ENCODE results near the gene TMEM178B.

Gene TMEM178B

DNA sequence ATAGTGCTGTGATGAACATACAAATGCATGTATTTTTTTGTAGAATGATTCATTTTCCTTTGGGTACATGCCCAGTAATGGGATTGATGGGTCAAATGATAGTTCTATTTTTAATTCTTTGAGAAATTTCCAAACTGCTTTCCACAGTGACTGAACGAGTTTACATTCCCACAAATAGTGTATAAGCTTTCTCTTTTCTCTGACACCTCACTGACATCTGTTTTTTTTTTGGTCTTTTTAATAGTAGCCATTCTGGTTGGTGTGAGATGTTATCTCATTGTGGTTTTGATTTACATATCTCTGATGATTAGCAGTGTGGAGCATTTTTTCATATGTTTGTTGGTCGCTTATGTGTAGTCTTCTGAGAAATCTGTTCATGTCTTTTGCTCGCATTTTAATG lies 282.3 kb downstream of the TMEM178B start:
- no peaks in the 10 kb centered on the region for H3K9me3 Mint-ChIP-seq
- no peak for DNase-seq (ENCODE audit: low spot score in 2 of 2)

DNA sequence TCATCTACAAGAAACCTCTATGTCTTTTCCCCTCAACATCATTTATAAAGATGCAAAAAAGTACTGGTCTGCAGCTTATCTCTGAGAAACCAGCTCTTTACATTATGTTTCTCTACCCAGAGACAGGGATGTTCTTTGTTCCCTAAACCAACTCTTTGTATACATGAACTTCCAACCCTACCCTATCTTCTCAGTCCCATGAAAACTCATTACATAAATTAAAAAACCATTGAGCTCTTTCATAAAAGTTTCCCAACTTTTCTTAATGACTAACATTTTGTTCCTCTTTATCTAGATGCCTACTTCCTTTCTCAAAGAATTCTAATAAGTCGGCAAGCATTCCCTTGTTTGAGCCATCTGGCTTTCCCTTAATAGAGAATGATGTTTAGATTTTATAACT lies 284.5 kb downstream of the TMEM178B start:
- Mint-ChIP-seq H3K4me3 (no peak overlapping the region), H3K36me3 (ENCODE audit: insufficient read depth) (no peaks in the 10 kb centered on the region), H3K27ac (ENCODE audit: low read depth) (no peak overlapping the region), H3K27me3 (peaks cover 19% of the 10 kb centered on the region), H3K4me1 (no peaks in the 10 kb centered on the region), H3K9me3 (no peaks in the 10 kb centered on the region)
- no peak for ATAC-seq (replicated peaks; ENCODE audit: extremely low read depth, poor library complexity, severe bottlenecking)
- no peak for DNase-seq (ENCODE audit: low spot score in 2 of 2)

More for the DNA sequence above, 282.3 kb downstream of the TMEM178B start:
- no peak for ATAC-seq (replicated peaks; ENCODE audit: extremely low read depth, poor library complexity, severe bottlenecking)
- Mint-ChIP-seq H3K27ac (ENCODE audit: low read depth) (no peak overlapping the region), H3K36me3 (ENCODE audit: insufficient read depth) (no peaks in the 10 kb centered on the region), H3K4me1 (no peaks in the 10 kb centered on the region), H3K4me3 (no peak overlapping the region), H3K27me3 (peaks cover 27% of the 10 kb centered on the region)

DNA sequence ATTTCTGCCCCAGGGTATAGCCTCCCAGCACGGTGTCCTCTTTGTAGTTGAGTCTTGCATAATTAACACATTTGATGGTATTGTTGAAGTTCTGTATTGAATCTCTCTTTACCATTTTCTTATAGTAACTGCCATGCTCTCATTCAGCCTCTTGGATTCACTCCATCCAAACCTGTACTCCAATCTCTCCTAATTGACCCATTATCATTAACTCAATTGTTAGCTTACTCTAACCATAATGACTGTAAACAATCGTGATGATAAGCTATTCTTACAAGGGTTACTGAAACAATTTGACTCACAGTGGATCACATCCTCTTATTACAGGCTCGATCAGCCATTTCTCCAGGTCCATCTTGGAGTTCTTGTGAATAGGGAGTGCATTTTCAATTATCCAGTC lies 285.4 kb downstream of the TMEM178B start:
- DNase-seq (ENCODE audit: low spot score in 2 of 2) = no peak
- Mint-ChIP-seq H3K36me3 (ENCODE audit: insufficient read depth) (no peaks in the 10 kb centered on the region), H3K4me3 (no peak overlapping the region), H3K4me1 (no peaks in the 10 kb centered on the region), H3K9me3 (no peaks in the 10 kb centered on the region), H3K27ac (ENCODE audit: low read depth) (no peak overlapping the region), H3K27me3 (peaks cover 18% of the 10 kb centered on the region)
- no peak for ATAC-seq (replicated peaks; ENCODE audit: extremely low read depth, poor library complexity, severe bottlenecking)

DNA sequence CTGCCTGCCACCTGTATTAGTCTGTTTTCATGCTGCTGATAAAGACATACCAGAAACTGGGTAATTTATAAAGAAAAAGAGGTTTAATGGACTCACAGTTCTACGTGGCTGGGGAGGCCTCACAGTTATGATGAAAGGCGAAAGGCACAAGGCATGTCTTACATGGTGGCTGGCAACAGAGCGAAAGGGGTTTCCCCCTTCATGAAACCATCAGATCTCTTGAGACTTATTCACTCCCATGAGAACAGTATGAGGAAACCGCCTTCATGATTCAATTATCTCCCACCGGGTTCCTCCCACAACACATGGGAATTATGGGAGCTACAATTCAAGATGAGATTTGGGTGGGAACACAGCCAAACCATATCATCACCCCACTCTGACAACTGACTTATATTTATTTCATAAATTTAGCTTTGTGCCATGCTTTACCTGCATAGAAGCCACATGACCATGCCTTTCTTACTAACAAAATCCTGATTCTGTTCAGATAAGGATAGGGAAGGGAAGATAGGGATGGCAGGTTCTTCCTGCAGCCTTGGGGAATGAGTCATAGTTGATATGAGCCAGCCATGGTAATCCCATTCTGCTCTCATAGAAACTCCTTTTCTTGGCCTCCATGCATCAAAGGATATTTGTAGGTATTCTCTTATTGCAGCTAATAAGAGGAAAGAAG lies 286.0 kb downstream of the TMEM178B start:
- no peak for DNase-seq (ENCODE audit: low spot score in 2 of 2)
- Mint-ChIP-seq H3K4me1 (no peaks in the 10 kb centered on the region), H3K27ac (ENCODE audit: low read depth) (no peak overlapping the region), H3K9me3 (no peaks in the 10 kb centered on the region), H3K36me3 (ENCODE audit: insufficient read depth) (no peaks in the 10 kb centered on the region), H3K4me3 (no peak overlapping the region), H3K27me3 (peaks cover 18% of the 10 kb centered on the region)
- no peak for ATAC-seq (replicated peaks; ENCODE audit: extremely low read depth, poor library complexity, severe bottlenecking)

DNA sequence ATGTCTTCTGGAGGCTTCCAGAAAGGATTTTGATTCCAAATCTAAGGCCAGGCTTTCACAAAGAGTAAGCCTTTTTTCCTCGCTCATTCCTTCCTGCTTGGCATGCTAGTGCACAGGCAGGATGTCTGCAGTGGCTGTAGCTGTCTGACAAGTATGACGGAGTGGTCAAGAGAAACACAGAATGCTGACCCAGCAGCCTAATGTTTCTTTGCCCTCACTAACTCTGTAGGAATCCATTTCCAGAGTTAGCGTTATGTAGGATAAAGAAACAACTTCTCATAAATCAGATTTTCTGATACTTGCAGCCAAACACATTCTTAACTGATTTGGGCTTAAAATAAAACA lies 286.5 kb downstream of the TMEM178B start:
- Mint-ChIP-seq H3K27me3 (peaks cover 18% of the 10 kb centered on the region), H3K4me1 (no peaks in the 10 kb centered on the region), H3K9me3 (no peaks in the 10 kb centered on the region), H3K27ac (ENCODE audit: low read depth) (no peak overlapping the region), H3K4me3 (no peak overlapping the region), H3K36me3 (ENCODE audit: insufficient read depth) (no peaks in the 10 kb centered on the region)
- ATAC-seq (replicated peaks; ENCODE audit: extremely low read depth, poor library complexity, severe bottlenecking) (no peak), DNase-seq (ENCODE audit: low spot score in 2 of 2) (no peak)

DNA sequence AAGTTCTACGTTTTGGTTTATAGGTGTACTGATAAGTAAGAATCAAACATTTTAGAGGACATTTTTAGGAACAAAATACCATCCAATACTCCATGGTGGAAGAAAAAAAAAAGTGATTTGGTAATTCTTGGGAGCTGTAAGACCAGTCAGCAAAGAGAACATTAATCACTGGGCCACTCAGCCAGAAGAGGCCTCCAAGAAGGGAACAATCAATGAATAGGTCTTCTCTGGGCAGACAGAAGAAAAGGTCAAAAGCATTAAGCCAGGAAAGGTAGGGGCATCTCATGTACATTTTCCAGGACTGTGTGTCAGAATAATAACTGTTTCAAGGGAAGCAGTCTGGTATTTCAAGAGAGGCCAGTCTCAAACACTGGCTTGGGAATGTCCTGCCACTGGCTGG lies 286.9 kb downstream of the TMEM178B start:
- H3K36me3 Mint-ChIP-seq (ENCODE audit: insufficient read depth) = no peaks in the 10 kb centered on the region
- no peaks in the 10 kb centered on the region for H3K4me1 Mint-ChIP-seq
- H3K27me3 Mint-ChIP-seq = peaks cover 18% of the 10 kb centered on the region
- no peak overlapping the region for H3K27ac Mint-ChIP-seq (ENCODE audit: low read depth)
- no peak for DNase-seq (ENCODE audit: low spot score in 2 of 2)
- no peaks in the 10 kb centered on the region for H3K9me3 Mint-ChIP-seq
- H3K4me3 Mint-ChIP-seq = no peak overlapping the region
- no peak for ATAC-seq (replicated peaks; ENCODE audit: extremely low read depth, poor library complexity, severe bottlenecking)

DNA sequence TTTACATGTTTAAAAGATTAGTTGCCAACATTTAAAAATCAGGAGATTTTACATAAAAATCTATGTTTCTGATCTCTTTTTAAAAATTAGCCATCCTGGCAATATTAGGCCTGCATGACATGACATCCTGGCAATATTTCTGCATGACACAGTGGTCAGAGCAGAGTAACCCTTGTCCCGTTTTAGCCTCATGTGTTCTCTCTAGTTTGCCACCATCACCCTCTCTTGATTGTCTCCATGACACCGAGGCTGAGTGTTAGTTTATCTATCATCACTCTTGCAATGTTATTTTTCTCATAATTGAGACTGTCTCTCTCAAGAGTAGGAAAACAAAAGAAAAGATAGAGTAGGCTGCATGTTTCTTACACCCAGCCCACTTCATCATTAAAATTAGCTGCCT lies 287.6 kb downstream of the TMEM178B start:
- H3K27ac Mint-ChIP-seq (ENCODE audit: low read depth) = no peak overlapping the region
- H3K36me3 Mint-ChIP-seq (ENCODE audit: insufficient read depth) = no peaks in the 10 kb centered on the region
- no peaks in the 10 kb centered on the region for H3K9me3 Mint-ChIP-seq
- H3K4me1 Mint-ChIP-seq = no peaks in the 10 kb centered on the region
- ATAC-seq (replicated peaks; ENCODE audit: extremely low read depth, poor library complexity, severe bottlenecking) = no peak
- no peak for DNase-seq (ENCODE audit: low spot score in 2 of 2)
- no peak overlapping the region for H3K4me3 Mint-ChIP-seq
- H3K27me3 Mint-ChIP-seq = peaks cover 18% of the 10 kb centered on the region

DNA sequence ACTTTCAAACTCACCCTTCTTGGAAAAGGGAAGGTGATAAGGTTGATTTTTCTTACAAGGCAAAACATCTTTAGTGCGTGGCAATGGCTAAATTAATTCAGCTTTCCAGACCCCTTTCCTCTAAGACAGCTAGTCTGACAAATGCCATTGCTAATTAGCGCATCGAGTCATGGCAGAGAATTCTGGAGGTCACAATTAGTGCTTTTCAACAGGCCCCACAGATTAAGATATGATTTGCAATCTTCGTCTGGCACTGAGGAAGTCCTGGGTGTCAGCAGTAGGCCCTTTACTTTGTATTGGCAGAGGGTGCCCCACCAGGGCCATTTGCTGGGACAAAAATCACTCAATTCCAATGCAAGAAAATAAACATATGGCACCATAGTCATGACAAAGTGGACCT lies 288.1 kb downstream of the TMEM178B start:
- DNase-seq (ENCODE audit: low spot score in 2 of 2) (no peak), ATAC-seq (replicated peaks; ENCODE audit: extremely low read depth, poor library complexity, severe bottlenecking) (no peak)
- Mint-ChIP-seq H3K27ac (ENCODE audit: low read depth) (no peak overlapping the region), H3K4me3 (no peak overlapping the region), H3K9me3 (no peaks in the 10 kb centered on the region), H3K36me3 (ENCODE audit: insufficient read depth) (no peaks in the 10 kb centered on the region), H3K4me1 (no peaks in the 10 kb centered on the region), H3K27me3 (peaks cover 18% of the 10 kb centered on the region)

DNA sequence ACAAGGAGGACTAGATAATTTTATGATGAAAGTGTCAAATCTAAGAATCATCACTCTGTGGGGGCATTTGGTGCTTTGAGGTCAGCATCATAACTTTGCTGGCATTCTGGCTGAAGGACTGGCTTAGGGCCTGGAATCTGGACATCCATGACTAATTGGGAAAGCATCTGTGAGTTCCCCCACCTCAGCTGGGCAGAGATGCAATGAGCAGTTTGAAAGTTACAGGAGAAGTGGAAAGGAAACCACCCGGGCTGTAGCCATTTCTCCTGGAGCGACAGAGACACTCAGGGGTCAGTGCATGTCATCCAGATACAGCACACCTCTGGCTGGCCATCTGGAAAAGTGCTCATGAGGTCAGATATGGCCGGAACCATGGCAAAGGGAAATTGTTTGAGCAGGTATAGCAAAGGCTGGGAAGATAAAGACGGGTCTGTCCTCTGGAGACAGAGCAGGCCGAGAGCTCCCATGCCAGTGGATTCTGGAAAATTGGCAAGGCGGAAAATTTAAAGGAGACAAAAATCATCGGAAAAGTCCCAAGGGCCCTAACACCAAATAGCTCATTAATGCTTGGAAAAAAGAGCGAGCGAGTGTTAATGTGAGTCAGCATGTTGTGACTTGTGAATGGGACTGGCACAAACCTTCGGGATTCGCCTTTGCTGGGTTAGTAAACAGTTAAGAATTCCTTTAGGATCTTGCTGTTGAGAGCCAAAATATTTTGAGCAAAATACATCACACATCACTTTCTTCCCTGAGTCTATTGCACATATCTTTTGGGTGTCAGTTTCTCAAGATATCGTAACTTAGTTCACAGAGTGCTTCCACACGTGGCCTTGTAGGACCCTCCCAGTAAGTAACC lies 288.9 kb downstream of the TMEM178B start:
- no peak overlapping the region for H3K27ac Mint-ChIP-seq (ENCODE audit: low read depth)
- no peaks in the 10 kb centered on the region for H3K36me3 Mint-ChIP-seq (ENCODE audit: insufficient read depth)
- no peak overlapping the region for H3K4me3 Mint-ChIP-seq
- H3K9me3 Mint-ChIP-seq = no peaks in the 10 kb centered on the region
- peaks cover 18% of the 10 kb centered on the region for H3K27me3 Mint-ChIP-seq
- no peak for DNase-seq (ENCODE audit: low spot score in 2 of 2)
- H3K4me1 Mint-ChIP-seq = no peaks in the 10 kb centered on the region
- ATAC-seq (replicated peaks; ENCODE audit: extremely low read depth, poor library complexity, severe bottlenecking) = no peak

DNA sequence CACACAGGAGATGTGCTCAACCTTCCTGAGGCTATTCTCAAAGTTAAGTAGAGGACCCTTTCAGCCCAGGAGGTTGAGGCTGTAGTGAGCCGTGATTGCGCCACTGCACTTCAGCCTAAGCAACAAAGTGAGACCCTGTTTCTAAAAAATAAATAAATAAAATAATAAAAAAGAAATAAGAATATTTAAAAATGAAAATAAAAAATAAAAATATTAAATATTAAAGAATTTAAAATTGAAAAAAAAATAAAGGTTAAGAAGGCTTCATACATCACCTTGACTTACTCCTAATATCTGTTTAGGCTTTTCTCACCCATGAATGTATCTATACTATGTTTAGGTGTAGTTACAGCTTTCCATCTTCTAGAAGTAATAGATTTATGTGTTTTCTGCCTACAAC lies 289.9 kb downstream of the TMEM178B start:
- H3K27ac Mint-ChIP-seq (ENCODE audit: low read depth) = no peak overlapping the region
- H3K4me3 Mint-ChIP-seq = no peak overlapping the region
- ATAC-seq (replicated peaks; ENCODE audit: extremely low read depth, poor library complexity, severe bottlenecking) (no peak), DNase-seq (ENCODE audit: low spot score in 2 of 2) (no peak)
- peaks cover 11% of the 10 kb centered on the region for H3K27me3 Mint-ChIP-seq
- no peaks in the 10 kb centered on the region for H3K9me3 Mint-ChIP-seq
- no peaks in the 10 kb centered on the region for H3K36me3 Mint-ChIP-seq (ENCODE audit: insufficient read depth)
- no peaks in the 10 kb centered on the region for H3K4me1 Mint-ChIP-seq

DNA sequence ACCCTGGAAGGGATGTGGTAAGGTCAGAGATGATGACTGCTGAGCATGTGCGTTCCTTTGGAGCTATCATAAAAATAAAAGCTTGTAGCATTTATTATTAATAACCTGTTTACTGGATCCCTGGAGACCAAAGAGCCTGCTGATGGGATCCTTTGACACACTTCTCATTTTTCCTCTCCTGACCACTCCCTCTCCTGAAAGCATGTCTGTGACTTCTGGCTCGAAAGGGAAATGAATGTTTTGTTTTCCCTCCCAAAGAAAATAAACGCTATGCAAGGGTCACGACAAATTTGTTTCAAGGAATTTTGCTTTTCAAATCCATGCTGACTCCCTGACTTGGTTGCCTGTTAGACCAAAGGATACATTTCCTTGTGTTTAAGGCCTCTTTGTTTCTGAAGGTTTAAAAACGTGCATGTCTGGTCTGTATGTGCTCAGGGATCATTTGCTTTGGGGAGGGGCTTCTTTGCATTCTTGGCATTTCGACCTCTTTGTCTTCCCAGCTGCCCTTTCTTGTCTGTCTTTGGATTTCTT lies 292.3 kb downstream of the TMEM178B start:
- no peaks in the 10 kb centered on the region for H3K9me3 Mint-ChIP-seq
- ATAC-seq (replicated peaks; ENCODE audit: extremely low read depth, poor library complexity, severe bottlenecking) (no peak), DNase-seq (ENCODE audit: low spot score in 2 of 2) (no peak)
- no peak overlapping the region for H3K4me3 Mint-ChIP-seq
- no peaks in the 10 kb centered on the region for H3K4me1 Mint-ChIP-seq
- peaks cover 20% of the 10 kb centered on the region for H3K27me3 Mint-ChIP-seq
- no peaks in the 10 kb centered on the region for H3K36me3 Mint-ChIP-seq (ENCODE audit: insufficient read depth)
- H3K27ac Mint-ChIP-seq (ENCODE audit: low read depth) = no peak overlapping the region

DNA sequence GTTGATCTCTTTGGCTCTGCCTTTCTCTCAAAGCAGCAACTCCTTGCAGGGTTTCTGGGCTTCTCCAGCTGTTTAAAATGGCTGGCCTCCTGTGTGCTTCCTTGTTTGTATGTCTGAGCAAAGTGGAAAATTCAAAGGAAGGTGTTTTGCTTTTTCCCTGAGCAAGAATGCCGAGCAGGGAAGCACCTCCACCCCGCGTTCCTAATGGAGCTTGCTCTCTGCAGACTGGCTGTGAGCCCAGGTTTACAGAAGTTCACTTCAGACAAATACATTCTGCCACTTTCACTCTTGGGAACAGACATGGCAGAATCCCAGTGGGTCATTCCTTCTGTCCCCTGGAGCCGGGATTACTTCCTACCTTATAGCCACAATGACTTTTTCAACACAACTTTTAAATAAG lies 295.6 kb downstream of the TMEM178B start:
- no peak for ATAC-seq (replicated peaks; ENCODE audit: extremely low read depth, poor library complexity, severe bottlenecking)
- DNase-seq (ENCODE audit: low spot score in 2 of 2) = no peak
- no peak overlapping the region for H3K4me3 Mint-ChIP-seq
- no peak overlapping the region for H3K27ac Mint-ChIP-seq (ENCODE audit: low read depth)
- H3K9me3 Mint-ChIP-seq = no peaks in the 10 kb centered on the region
- H3K36me3 Mint-ChIP-seq (ENCODE audit: insufficient read depth) = no peaks in the 10 kb centered on the region
- H3K4me1 Mint-ChIP-seq = no peaks in the 10 kb centered on the region
- peaks cover 20% of the 10 kb centered on the region for H3K27me3 Mint-ChIP-seq

DNA sequence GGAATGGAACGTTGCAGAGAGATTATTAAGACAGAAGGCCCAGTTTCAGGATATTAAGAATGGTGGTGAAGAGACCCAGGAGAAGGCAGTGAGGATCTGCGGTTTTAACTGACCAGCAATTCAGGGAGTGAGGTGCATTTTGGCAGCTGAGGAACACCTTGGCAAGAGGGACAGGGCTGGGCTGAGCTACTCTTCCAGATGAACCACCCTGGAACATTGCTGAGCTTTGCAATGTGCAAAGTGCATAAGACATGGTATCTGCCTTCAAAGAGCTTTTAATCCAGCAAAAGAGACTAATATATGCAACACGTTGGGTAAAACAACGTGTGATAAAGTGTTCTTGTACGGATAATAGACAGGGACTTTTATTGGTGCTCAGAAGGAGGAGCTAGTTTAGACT lies 296.3 kb downstream of the TMEM178B start:
- no peaks in the 10 kb centered on the region for H3K9me3 Mint-ChIP-seq
- H3K4me3 Mint-ChIP-seq = no peak overlapping the region
- no peak overlapping the region for H3K27ac Mint-ChIP-seq (ENCODE audit: low read depth)
- no peak for DNase-seq (ENCODE audit: low spot score in 2 of 2)
- peaks cover 20% of the 10 kb centered on the region for H3K27me3 Mint-ChIP-seq
- no peaks in the 10 kb centered on the region for H3K4me1 Mint-ChIP-seq
- ATAC-seq (replicated peaks; ENCODE audit: extremely low read depth, poor library complexity, severe bottlenecking) = no peak
- no peaks in the 10 kb centered on the region for H3K36me3 Mint-ChIP-seq (ENCODE audit: insufficient read depth)

Measured in central memory CD8-positive, alpha-beta T cell (primary cell).